Ovary (tissue), 9 donors: ENCODE measurements around the gene IGSF21. TPM values are rescaled to one million over a fixed set of nuclear protein-coding genes. Genes with fewer than 3 reads are reported as not detected.

Experiments
- DNase-seq, 5 donors: peaks; one replicate each; pipeline ENCODE4 v3.0.0-alpha.2; 2019 to 2020
- H3K27ac ChIP-seq, 2 donors: fragments of 200-600 bp; one replicate each; pipeline versions ENCODE4 v1.5.1 to v1.8.0; 2019 to 2022
- H3K27me3 ChIP-seq: fragments of 200-600 bp; one replicate; pipeline ENCODE4 v1.8.0; 2022
- H3K36me3 ChIP-seq: fragments of 200-600 bp; sonication (generic); one replicate; pipeline ENCODE4 v1.5.1; 2019
- H3K4me1 ChIP-seq: one replicate; pipeline ENCODE4 v1.8.1; 2013; ENCODE audit warnings: mild to moderate bottlenecking, moderate library complexity; ENCODE audit not compliant: insufficient read depth
- H3K4me3 ChIP-seq: fragments of 200-600 bp; sonication (generic); one replicate; pipeline ENCODE4 v1.5.1; 2017
- H3K9me3 ChIP-seq, 2 donors: fragments of 200-600 bp in 1 of 2; sonication (generic) in 1 of 2; one replicate each; pipeline versions ENCODE4 v1.5.1 to v1.8.1; 2013 to 2019; ENCODE audit warnings: mild to moderate bottlenecking in 1 of 2, moderate library complexity in 1 of 2
- EP300 ChIP-seq: sonication (generic); formaldehyde crosslinking; IDR thresholded peaks from one replicate; pipeline ENCODE4 v1.6.1; 2017; ENCODE audit warnings: antibody characterized with exemption
- POLR2A ChIP-seq: fragments of 450-650 bp; IDR thresholded peaks from one replicate; pipeline ENCODE4 v1.6.1; 2017; ENCODE audit warnings: antibody characterized with exemption, mild to moderate bottlenecking, moderate library complexity
- WGBS, 3 donors: extraction: QIAGEN DNeasy Blood & Tissue Kit in 1 of 3; methylation state at CpG; one replicate each; pipeline versions ENCODE4 v1.1.5 to v1.1.7; 2013 to 2017; 5-methylcytosine and 5-hydroxymethylcytosine counted together
- intact Hi-C, 4 donors: fragments of 100-400 bp; cut with DNase I; formaldehyde crosslinking; loops; one replicate each; pipeline versions ENCODE4 v1.11.0 to v1.15.1; 2022 to 2023
- polyA plus RNA-seq, 2 donors: library from polyadenylated mRNA; stranded (reverse); fragments of 200-250 nt in 1 of 2; fragments of 350-450 nt in 1 of 2; fragmentation: Illumina TruSeq in 1 of 2; extraction: RNeasy Lipid Tissue Mini Kit (QIAGEN cat#74804) in 1 of 2; gene quantifications; one replicate each; pipeline ENCODE4 v1.2.3, GENCODE V29; 2013 to 2014
- total RNA-seq, 7 donors: library from RNA; depleted of rRNA in 2 of 7; stranded (reverse); fragments of >200 nt in 2 of 7; fragmentation: NEBNext Ultra II Directional in 3 of 7; extraction: Animal tissue kit (Norgen Biotek cat#: 25700) in 3 of 7; gene quantifications; one replicate each; pipeline versions ENCODE4 v1.1.0 to v1.2.4, GENCODE V29; 2016 to 2023
- TF ChIP-seq, protein P1 (sequence below), 3 donors: fragments of 450-650 bp in 2 of 3; fragments of 200-600 bp in 1 of 3; IDR thresholded peaks; one replicate each; pipeline versions ENCODE4 v1.5.1 to v1.8.0; 2016 to 2022; ENCODE audit warnings: antibody characterized with exemption in 3 of 3, mild to moderate bottlenecking in 1 of 3
- donor health status: DM: no; HTN: no; CAD: no; lungs with moderate emphysema.
- donor health status: DM: no; HTN: no; CAD: no.
- donor health status: Bipolar disorder and iron deficiency.
- donor health status: DM: yes; HTN: yes; CAD: no.
- donor health status: DM: no; HTN: no; CAD: no.
- donor health status: DM: yes; HTN: yes; CAD: no.

The IGSF21 gene
- total and polyA plus RNA-seq, 9 donors = 0.24 to 4.5 (median 1.3) TPM

DNA sequence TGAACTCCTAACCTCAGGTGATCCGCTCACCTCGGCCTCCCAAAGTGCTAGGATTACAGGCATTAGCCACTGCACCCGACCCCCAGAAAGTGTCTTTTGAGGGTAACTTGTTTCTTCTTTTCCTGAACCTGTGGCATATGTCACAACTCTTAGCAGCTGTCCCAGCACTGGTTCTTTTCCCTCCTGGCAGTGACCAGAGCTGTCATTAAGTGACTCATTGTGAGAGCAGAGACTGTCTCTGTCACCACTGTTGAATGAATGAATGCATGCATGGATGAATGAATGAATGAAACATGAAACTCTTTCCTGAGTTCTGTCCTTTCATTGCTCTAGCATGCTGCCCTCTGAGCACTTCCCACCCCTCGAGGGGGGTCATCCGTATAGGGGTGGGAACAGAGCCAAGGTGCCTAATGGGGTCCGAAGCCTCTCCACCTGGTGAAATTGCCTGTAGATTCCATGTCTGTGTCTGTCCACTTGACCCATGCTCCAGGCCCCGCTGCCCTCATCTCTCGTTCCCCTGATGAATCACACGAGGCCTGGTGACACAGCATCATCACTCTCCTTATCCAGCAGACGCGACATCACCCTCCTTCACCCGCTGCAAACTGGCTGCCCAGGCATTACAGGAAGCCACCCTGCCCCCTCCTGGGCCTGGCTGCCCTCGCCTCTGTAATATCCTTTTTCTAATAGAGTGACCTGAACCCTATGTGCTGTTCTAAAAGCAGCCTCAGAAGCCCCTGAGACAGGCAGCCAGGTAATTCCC lies 75.0 kb downstream of the IGSF21 start:
- Histone ChIP-seq H3K36me3 (no peaks in the 10 kb centered on the region), H3K9me3 (no peaks in the 10 kb centered on the region), H3K4me3 (no peak overlapping the region), H3K27ac (no peak overlapping the region), H3K27me3 (no peaks in the 10 kb centered on the region), H3K4me1 (no peaks in the 10 kb centered on the region)
- intact Hi-C loops = no loop called here
- 44 to 54% (median 49%) methylated on average over 13 of the region's 13 CpGs for WGBS, 3 donors
- no peak for DNase-seq
- TF ChIP-seq EP300 = no peak
- TF ChIP-seq POLR2A = no peak
- TF ChIP-seq, protein P1, sequence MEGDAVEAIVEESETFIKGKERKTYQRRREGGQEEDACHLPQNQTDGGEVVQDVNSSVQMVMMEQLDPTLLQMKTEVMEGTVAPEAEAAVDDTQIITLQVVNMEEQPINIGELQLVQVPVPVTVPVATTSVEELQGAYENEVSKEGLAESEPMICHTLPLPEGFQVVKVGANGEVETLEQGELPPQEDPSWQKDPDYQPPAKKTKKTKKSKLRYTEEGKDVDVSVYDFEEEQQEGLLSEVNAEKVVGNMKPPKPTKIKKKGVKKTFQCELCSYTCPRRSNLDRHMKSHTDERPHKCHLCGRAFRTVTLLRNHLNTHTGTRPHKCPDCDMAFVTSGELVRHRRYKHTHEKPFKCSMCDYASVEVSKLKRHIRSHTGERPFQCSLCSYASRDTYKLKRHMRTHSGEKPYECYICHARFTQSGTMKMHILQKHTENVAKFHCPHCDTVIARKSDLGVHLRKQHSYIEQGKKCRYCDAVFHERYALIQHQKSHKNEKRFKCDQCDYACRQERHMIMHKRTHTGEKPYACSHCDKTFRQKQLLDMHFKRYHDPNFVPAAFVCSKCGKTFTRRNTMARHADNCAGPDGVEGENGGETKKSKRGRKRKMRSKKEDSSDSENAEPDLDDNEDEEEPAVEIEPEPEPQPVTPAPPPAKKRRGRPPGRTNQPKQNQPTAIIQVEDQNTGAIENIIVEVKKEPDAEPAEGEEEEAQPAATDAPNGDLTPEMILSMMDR (IDR thresholded peaks at IDR 0.05) = no peak

DNA sequence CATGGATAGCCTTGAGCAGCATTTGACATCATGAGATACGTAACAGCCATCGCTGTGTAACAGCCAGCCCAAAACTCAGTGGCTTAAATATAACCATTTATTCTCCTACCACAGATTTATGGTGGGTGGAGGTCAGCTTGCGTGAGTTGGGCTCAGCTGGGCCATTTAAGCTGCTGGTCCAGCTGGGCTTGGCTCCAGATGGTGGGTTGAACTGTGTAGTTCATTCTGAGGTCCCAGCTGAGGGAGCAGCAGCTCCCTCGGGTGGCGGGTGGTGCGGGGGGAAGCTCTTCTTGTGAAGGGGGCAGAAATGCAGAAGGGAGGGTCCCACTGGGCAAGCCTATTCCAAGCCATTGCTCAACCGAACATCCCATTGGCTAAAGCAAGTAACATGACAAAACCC lies 75.9 kb downstream of the IGSF21 start:
- Histone ChIP-seq H3K27me3 (no peaks in the 10 kb centered on the region), H3K36me3 (no peaks in the 10 kb centered on the region), H3K4me3 (no peak overlapping the region), H3K27ac (no peak overlapping the region), H3K4me1 (no peaks in the 10 kb centered on the region), H3K9me3 (no peaks in the 10 kb centered on the region)
- WGBS, 3 donors = 51 to 63% (median 54%) methylated on average over 7 of the region's 7 CpGs
- DNase-seq = no peak
- intact Hi-C loops = no loop called here
- TF ChIP-seq, protein P1 (IDR thresholded peaks at IDR 0.05) = no peak
- TF ChIP-seq POLR2A (no peak), EP300 (no peak)

DNA sequence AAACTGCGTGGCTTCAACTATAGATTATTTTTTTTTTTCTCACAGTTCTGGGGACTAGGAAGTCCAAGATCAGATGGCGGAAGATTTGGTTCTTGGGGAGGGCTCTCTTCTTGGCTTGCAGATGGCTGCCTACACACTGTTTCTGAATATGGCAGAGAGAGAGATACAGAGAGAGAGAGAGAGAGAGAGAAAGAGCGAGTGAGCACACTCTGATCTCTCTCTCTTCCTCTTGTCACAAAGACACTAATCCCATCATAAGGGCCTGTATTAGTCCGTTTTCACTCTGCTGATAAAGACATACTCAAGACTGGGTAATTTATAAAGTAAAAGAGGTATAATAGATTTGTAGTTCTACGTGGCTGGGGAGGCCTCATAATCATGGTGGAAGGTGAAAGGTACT lies 79.5 kb downstream of the IGSF21 start:
- no peak for DNase-seq
- H3K4me3 ChIP-seq = no peak overlapping the region
- H3K9me3 ChIP-seq = no peaks in the 10 kb centered on the region
- H3K36me3 ChIP-seq = no peaks in the 10 kb centered on the region
- H3K27me3 ChIP-seq = no peaks in the 10 kb centered on the region
- H3K27ac ChIP-seq = no peak overlapping the region
- intact Hi-C loops = no loop called here
- WGBS, 3 donors = 59 to 68% (median 66%) methylated on average over 5 of the region's 5 CpGs
- H3K4me1 ChIP-seq = no peaks in the 10 kb centered on the region
- TF ChIP-seq, protein P1 (IDR thresholded peaks at IDR 0.05) = no peak
- TF ChIP-seq POLR2A (no peak), EP300 (no peak)

DNA sequence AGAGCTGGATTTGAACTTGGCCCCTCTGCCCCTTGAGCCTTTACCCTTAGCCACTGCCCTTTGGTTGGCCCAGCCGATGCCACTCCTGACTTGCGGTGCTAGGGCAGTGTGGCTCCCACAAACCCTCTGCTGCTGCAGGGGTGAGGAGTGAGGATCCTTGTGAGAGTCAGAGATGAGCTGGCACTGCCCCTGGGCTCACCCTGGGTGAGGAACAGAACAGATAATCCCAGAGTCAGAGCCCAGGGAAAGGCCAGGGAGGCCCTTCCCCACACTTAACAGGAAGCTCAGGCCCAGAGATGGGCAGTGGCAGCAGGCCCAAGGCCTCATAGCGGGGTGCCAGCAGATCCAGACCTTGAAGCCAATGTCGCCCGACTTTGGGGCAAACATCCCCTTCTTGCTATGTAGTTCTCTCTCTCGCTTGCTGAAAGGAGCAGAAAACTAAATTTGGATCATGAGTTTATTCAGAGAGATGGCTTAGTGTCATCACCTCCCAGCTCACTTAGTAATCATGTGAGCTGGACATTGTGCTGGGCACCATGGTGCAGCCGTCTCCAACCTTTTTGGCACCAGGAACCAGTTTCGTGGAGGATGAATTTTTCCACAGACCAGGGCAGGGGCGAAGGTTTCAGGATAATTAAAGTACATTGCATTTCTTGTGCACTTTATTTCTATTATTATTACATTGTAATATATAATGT lies 81.4 kb downstream of the IGSF21 start:
- TF ChIP-seq, protein P1 (IDR thresholded peaks at IDR 0.05) = no peak
- TF ChIP-seq POLR2A = no peak
- TF ChIP-seq EP300 = no peak
- no peaks in the 10 kb centered on the region for H3K9me3 ChIP-seq
- intact Hi-C loops = no loop called here
- no peaks in the 10 kb centered on the region for H3K27me3 ChIP-seq
- 83 to 87% (median 87%) methylated on average over 9 of the region's 9 CpGs for WGBS, 3 donors
- no peaks in the 10 kb centered on the region for H3K4me1 ChIP-seq
- DNase-seq = no peak
- H3K36me3 ChIP-seq = no peaks in the 10 kb centered on the region
- no peak overlapping the region for H3K27ac ChIP-seq
- no peak overlapping the region for H3K4me3 ChIP-seq
